Peyer's patch (tissue), 4 donors: ENCODE measurements around the gene NR1D1. TPM values are rescaled to one million over a fixed set of nuclear protein-coding genes. Genes with fewer than 3 reads are reported as not detected.

Experiments
- DNase-seq, 3 donors: peaks; one replicate each; pipeline ENCODE4 v3.0.0-alpha.2; 2017 to 2019
- H3K27ac ChIP-seq, 4 donors: fragments of 200-600 bp; sonication (generic); one replicate each; pipeline ENCODE4 v1.5.1; 2016 to 2019
- H3K27me3 ChIP-seq, 2 donors: fragments of 200-600 bp; sonication (generic); one replicate each; pipeline ENCODE4 v1.5.1; 2019
- H3K36me3 ChIP-seq, 3 donors: fragments of 200-600 bp; sonication (generic); one replicate each; pipeline ENCODE4 v1.5.1; 2016 to 2019
- H3K4me1 ChIP-seq, 4 donors: fragments of 200-600 bp; sonication (generic); one replicate each; pipeline ENCODE4 v1.5.1; 2016 to 2019
- H3K4me3 ChIP-seq, 4 donors: fragments of 200-600 bp; sonication (generic); 1 replicate in 3 of 4; 2 replicates in 1 of 4; pipeline ENCODE4 v1.5.1; 2016 to 2019; ENCODE audit warnings: mild to moderate bottlenecking in 1 of 4
- H3K9me3 ChIP-seq, 4 donors: fragments of 200-600 bp; sonication (generic); one replicate each; pipeline ENCODE4 v1.5.1; 2016 to 2019; ENCODE audit warnings: mild to moderate bottlenecking in 1 of 4
- CTCF ChIP-seq, 6 experiments: fragments of 450-650 bp in 4 of 6; fragments of 200-600 bp in 2 of 6; sonication (generic) in 1 of 6; IDR thresholded peaks; one replicate each; pipeline ENCODE4 v1.5.1; 2017 to 2019; ENCODE audit warnings: antibody characterized with exemption in 6 of 6, mild to moderate bottlenecking in 3 of 6, moderate library complexity in 1 of 6
- POLR2A ChIP-seq, 2 donors: fragments of 450-650 bp; IDR thresholded peaks; one replicate each; pipeline ENCODE4 v1.5.1; 2017; ENCODE audit warnings: antibody characterized with exemption in 2 of 2, mild to moderate bottlenecking in 2 of 2, moderate library complexity in 2 of 2
- total RNA-seq, 4 donors: library from RNA; depleted of rRNA; stranded (reverse); fragments of >200 nt; gene quantifications; one replicate each; pipeline ENCODE4 v1.1.0, GENCODE V29; 2016

NR1D1 gene
- total RNA-seq, 4 donors from 2014 or later = 13.2 to 38.8 (median 18.9) TPM

DNA sequence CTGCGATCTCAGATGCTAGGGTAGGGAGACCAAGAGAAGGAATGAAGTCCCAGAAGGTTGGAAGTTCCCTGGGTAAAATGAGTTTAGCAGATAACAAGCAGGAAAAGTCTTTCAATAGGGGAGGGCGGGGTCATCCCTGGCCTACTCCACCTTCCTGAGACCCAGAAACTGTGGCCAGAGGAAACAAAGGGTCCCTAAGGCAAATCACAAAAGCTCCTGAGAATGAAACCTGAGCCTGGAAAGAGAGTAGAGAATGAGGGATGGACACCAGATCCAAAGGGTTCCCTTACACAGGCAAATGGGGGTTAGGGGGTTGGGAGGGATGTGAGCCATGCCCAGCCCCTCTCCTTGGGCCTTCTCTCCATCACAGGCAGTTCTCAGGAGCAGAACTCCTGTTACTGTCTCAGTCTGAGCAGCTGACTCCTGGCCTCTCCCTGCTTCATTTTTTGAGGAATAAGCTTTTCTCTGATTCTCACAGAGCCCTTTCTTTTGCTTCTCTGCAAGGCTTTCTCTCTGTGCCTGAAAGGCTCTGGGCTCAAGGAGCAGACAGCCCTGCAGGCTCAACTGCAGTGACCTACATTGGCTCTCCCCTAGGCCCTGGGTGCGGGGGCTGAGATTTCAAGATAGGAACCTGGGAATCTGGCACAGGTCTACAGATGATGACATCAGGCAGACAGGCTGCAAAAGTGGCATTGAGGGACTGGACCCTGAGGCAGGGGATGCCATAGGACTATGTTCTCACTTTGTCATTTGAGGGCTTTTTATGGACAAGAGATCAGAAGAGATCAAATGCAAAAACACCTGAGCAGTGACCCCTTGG is 9.8 kb upstream of the NR1D1 start:
- TF ChIP-seq CTCF (IDR thresholded peaks at IDR 0.05) (no peak), POLR2A (IDR thresholded peaks at IDR 0.05) (no peak)
- Histone ChIP-seq H3K27ac (peak overlapping the region; percentile 82 to 98 (median 88)), H3K9me3 (no peaks in the 10 kb centered on the region), H3K4me3 (no peak overlapping the region), H3K4me1 (peaks cover 32 to 87% (median 40%) of the 10 kb centered on the region in 4 donors), H3K36me3 (no peaks in the 10 kb centered on the region), H3K27me3 (no peaks in the 10 kb centered on the region)
- DNase-seq = peak in 1 of 3 donors; percentile 45

- no peaks in the 10 kb centered on the region for H3K27me3 ChIP-seq
- peak overlapping the region; percentile 82 to 98 (median 88) for H3K27ac ChIP-seq
- TF ChIP-seq POLR2A (IDR thresholded peaks at IDR 0.05) (no peak), CTCF (IDR thresholded peaks at IDR 0.05) (peak in 3 of 6 experiments; percentile 29 to 53 (median 34))
- DNase-seq = peak in 1 of 3 donors; percentile 51
- H3K4me1 ChIP-seq = peaks cover 32 to 94% (median 41%) of the 10 kb centered on the region in 4 donors
- no peaks in the 10 kb centered on the region for H3K9me3 ChIP-seq
- no peak overlapping the region for H3K4me3 ChIP-seq
- H3K36me3 ChIP-seq = no peaks in the 10 kb centered on the region
Observed at GRCh38 chr17:40108970-40109824, 8.8 kb upstream of the NR1D1 start.

DNA sequence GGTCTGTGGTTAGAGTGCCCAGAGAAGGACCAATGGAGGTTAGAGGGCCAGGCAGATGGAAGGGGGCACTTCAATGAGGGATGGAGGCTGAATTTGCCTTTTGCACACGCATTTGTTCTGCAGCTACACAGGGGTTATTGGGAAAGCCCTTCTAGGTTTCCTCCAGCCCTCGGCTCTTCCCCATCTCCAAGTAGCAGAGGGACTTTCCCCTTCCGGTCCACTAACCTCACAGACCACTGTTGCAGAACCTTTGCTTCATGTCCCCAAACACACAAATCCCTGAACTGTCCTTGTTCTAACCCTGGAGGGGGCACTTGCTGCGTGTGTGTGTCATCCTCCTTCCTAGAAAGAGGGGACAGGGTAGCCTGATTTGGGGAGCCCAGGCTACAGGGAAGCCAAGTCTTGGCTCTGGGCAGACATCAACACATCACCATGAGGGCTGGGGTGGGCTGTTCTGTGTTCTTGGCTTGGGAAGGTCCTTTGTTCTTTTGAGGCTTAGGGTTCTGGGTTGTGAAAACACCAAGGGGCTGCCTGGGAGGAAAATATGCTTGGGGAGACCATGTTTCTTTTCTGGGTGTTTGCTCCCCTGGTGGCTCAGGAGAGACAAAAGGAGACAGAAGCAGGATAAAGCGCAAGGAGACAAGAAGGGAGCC is 7.3 kb upstream of the NR1D1 start:
- no peaks in the 10 kb centered on the region for H3K9me3 ChIP-seq
- H3K27me3 ChIP-seq = no peaks in the 10 kb centered on the region
- H3K4me1 ChIP-seq = peaks cover 37 to 98% (median 41%) of the 10 kb centered on the region in 4 donors
- no peaks in the 10 kb centered on the region for H3K36me3 ChIP-seq
- peak in 1 of 2 donors; percentile 14 for TF ChIP-seq POLR2A (IDR thresholded peaks at IDR 0.05)
- no peak for TF ChIP-seq CTCF (IDR thresholded peaks at IDR 0.05)
- peak in 1 of 3 donors; percentile 44 for DNase-seq
- H3K27ac ChIP-seq = peak overlapping the region; percentile 82 to 98 (median 88)
- H3K4me3 ChIP-seq = peak overlapping the region in 1 of 4 donors; percentile 9

GRCh38 chr17:40106760-40107521 is 6.6 kb upstream of the NR1D1 start:
- no peak overlapping the region for H3K4me3 ChIP-seq

More at GRCh38 chr17:40106760-40107521, 6.6 kb upstream of the NR1D1 start:
- no peak for TF ChIP-seq POLR2A (IDR thresholded peaks at IDR 0.05)
- TF ChIP-seq CTCF (IDR thresholded peaks at IDR 0.05) = no peak
- peak overlapping the region; percentile 82 to 98 (median 88) for H3K27ac ChIP-seq
- H3K27me3 ChIP-seq = no peaks in the 10 kb centered on the region
- no peak for DNase-seq
- no peaks in the 10 kb centered on the region for H3K9me3 ChIP-seq
- H3K36me3 ChIP-seq = no peaks in the 10 kb centered on the region
- peaks cover 33 to 96% (median 38%) of the 10 kb centered on the region in 4 donors for H3K4me1 ChIP-seq
